ENCODE data around the gene IL18R1.

The IL18R1 gene

DNA sequence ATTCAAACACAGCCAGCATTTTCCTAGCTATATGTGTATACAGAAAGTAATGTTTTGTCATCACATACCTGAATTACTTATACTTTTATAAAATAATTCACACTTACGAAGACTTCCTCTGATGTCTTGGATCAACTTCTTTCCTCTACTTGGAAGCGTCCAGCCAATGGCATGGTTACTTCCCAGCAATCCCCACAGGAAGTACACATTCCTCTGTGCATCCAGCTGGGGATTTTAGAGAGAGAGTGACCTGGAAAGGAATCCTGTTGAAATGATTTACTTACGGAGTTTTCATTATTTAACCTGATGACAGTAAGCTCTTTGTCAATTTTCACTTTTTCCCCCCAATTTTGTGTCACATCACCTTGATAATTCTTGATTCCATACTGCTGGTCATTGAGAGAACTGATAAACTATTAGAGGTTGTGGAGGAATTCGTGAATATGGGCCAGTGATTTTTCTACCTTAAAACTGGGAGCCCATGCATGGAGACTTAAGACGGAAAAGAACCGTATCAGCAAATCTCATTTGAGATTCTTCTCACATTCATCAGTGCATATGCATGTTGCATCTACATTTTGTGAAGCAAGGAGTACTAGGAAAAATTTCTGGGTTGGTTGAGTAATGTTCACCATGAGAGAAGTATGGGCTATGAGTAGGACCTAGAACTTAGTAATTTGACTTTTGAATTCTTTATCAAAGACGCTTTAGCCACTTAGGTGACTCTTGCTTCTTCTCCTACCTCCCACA lies 9.0 kb upstream of the IL18R1 start:
- no peak for DNase-seq

DNA sequence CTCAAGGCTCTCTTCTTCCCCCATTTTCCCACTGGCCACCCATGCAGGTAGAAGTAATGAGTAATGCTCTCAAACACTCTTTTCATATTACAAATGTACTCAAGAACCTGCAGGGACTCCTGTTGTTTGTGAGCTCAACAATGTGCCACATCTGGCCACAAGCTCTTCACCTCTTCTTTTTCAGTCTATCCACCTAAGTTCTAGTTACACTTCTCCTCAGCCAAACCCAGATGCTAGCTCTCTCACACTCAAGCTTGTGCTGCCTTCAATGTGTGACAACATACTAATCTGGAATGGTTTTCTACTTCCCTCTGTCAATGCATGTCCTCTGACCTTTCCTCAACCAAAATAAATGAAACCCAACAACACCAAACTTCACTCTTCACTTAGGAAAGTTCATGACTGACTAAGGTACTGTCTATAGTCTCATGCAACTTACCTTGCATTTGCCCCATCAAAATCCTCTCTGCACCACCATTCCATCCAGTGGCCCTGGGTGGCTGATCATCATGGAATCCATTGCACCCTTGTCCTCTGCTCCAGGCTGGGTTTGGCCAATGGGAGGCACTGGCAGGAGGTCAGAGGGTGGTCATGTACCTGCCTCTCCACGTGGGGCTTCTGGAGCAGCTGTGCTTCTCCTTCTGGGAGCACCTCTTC lies 5.3 kb upstream of the IL18R1 start:
- DNase-seq, result peak; percentile 22

- no peak for DNase-seq
Observed at GRCh38 chr2:102356381-102356712, 751 bp downstream of the IL18R1 start.

GRCh38 chr2:102356741-102357140 lies 1.1 kb downstream of the IL18R1 start:
- no peak for DNase-seq

GRCh38 chr2:102357937-102358336 lies 2.3 kb downstream of the IL18R1 start:
- DNase-seq, result peak; percentile 32

DNA sequence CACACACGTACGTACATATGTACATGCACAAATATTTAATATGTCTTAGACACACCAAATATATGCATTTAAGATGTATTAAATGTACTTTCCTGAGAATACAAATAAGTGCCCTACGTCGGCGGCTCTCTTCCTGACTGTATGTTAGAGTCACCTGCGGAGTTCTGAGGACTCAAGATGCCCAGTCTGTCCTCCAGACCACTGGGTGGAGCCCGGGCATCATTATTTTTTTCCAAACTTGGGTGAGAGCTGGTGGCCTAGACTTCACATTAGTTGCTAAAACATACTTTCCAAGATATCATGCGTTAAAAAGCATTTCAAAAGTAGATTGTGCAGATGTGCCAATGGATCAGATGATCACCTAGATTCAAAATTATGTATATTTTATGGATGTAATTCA lies 2.9 kb downstream of the IL18R1 start:
- no peak for DNase-seq

DNA sequence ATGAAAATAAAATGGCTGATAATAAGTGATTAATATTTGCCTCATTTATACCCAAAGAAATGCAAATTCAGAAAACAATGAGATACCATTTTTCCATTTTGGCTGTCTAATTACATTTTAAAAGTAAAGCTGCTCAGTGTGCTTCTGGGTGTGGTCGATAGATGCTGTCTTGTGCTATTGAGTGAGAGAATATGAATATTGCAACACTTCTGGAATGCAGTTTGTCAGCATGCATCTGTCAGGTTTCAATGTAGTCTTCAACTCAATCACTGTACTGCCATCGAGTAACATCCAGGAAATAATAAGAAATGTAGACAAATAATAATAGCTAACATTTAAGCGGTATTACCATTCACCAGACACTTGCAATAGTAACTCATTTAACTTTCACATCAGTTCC lies 3.9 kb downstream of the IL18R1 start:
- no peak for DNase-seq

GRCh38 chr2:102361632-102362241 lies 6.1 kb downstream of the IL18R1 start:
- no peak for DNase-seq

- no peak for DNase-seq
Observed at GRCh38 chr2:102365763-102366162, 10.2 kb downstream of the IL18R1 start.

DNA sequence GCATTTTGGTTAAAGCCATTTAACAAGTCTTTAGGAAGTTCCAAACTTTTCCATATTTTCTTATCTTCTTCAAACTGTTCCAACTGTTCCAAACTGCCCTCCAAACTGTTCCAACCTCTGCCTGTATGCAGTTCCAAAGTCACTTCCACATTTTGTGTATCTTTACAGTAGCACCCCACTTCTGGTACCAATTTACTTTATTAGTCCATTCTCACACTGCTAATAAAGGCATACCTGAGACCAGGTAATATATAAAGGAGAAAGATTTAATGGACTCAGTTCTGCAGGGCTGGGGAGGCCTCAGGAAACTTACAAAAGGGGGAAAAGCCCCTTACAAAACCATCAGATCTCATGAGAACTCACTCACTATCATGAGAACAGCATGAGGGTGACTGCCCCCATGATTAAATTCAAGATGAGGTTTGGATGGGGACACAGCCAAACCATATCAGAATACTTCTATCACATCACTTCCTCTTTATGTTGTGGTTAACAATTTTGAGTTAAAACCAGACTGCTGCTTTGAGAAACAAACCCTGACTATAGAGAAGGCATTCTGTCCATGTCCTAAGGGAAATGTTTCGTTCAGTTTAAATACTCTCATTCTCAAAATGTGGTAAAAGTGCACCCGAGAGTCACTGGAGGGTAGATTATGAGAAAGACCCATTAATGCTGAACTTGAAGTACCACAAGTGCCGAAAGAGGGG lies 11.0 kb downstream of the IL18R1 start:
- peak; percentile 48 for DNase-seq

- DNase-seq, result no peak
Observed at GRCh38 chr2:102367331-102367971, 11.9 kb downstream of the IL18R1 start.

- no peak for DNase-seq
Observed at GRCh38 chr2:102368461-102369109, 13.0 kb downstream of the IL18R1 start.

DNA sequence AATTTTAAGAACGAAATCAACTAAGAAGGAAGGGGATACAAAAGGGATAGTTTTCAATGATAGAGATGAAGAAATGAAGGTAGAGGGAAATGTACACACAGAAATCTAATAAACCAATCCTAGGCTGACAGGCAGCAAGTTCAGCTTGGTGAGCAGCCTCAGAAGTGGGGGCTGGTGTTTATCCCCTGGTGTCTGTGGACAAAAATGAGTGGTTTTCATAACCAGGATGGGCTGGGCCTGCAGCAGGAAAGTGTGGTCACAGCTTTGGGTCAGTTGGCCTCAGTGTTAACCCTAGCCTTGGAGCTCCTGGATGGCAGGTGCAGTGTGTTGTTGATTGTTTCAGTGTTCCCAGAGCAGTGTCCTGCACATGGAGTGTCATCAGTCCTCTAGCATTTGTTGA lies 14.3 kb downstream of the IL18R1 start:
- no peak for DNase-seq

DNA sequence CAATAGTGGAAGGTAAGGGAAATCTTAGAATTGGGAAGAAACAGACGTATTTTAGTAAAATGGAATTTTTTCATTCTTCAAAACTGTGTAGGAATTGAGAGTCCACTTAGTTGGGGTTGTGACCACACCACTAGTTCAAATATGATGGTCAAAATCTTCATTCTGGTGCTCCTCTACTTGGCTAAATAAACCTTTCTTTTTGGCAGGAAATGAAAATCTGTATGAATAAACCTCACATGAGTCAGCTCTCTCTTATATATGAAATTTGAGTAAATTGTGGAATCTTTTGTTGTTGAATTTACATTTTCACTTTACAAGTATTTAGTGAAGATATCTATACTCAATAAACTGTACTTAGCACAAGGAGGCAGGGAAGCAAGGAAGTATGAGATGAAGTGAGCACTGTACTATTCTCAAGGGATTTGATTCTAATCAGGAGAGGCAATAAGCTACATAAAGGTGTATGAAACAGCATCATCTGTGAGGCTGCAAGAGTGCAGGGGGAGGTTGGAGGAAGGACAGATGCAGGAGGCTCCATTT lies 20.5 kb downstream of the IL18R1 start:
- DNase-seq, result no peak

DNA sequence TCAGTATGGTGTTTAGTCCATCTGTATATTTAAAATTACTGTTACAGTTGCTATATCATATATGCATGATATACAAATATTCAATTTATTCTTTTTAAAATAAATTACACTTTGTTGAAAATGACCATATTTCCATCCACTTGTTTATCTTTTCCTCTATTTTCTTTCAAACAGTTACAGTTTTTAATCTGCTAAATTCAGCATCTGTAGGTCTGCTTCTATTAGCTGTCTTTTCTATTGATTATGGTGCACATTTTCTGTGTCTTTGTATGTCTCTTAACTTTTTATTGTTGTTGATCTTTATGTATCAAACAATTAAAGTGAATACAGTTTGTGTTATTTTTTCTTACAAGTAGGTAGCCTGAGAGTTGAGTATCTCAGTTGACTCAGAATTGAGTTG lies 28.1 kb downstream of the IL18R1 start:
- DNase-seq, result no peak

- no peak for DNase-seq
Observed at GRCh38 chr2:102385522-102385921, 29.9 kb downstream of the IL18R1 start.

DNA sequence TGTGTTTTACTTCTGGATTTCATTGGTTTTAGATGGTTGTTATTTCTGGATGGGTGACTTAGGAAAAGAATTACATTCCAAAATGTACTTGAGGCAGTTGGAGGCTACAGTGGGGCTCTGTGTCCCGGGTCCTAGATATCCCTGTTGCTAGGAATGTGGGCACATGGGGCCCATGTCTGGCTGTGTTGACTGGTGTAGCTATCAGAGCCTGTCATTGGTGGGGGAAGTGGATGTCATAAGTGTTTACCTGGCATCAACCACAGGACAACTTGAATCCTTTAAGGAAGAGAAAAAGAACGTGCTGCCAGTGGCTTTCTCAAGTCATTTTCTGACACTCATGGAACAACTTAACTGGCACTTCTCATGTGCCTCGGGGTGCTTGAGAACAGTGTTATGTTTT lies 30.4 kb downstream of the IL18R1 start:
- DNase-seq, result no peak

DNA sequence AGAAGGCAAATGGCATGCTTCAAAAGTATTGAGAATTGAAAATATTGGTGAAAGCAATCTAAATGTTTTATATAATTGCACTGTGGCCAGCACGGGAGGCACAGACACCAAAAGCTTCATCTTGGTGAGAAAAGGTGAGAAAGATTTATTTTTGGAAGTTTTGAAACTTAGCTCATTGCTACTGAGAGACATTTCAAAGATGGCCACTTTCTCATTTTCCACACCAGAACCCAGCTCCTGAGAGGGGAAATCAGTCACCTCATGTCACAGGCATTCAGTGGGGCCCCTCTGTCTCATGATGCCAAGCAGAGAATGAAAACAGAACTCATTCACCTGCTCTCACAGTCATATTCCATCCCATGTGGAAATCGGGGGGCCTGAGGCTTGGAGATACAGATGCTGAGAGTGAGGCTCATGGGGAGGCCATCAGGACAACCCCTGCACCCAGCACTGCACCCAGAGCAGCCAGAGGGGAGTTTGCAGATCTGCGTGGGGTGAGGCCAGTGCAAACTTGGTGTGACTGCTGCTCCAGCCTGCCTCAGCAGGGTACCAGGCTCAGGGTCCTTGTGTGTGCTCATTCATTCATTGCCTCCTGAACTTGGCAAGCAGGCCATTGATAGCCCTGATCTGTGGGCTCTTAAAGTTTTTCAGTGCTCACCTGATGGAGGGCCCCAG lies 31.4 kb downstream of the IL18R1 start:
- no peak for DNase-seq

DNA sequence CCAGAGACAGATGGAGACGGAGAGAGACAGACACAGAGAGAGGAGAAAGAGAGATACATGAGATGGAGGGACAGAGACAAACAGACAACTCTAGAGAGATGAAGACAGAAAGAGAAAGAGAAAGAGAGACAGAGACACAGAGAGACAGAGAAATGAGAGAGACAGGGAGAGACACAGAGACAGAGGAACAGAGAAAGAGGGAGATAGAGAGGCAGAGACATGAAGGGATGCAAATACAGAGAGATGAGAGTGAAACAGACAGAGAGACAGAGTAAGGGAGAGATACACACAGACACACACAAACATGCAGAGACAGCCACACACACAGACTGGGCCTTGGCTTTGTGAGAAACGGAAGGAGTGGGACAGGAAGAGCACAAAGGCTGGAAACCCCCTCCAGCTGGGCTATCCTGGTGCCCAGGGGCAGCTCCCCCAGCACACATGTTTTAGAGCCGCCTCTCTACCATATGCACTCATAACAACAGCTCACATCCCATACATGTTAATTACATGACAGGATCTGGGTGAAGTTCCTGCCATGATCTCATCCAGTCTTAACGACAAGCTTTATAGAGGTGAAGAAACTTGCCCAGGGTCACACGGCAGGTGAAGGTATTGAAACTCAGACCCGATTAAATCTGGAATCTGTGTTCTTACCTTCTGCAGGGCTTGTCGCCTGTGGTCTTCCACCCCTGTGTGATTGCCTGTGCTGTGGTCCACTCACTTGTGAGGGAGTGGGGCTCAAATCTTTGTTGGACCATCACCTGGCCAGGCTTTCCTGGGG lies 32.4 kb downstream of the IL18R1 start:
- no peak for DNase-seq

DNA sequence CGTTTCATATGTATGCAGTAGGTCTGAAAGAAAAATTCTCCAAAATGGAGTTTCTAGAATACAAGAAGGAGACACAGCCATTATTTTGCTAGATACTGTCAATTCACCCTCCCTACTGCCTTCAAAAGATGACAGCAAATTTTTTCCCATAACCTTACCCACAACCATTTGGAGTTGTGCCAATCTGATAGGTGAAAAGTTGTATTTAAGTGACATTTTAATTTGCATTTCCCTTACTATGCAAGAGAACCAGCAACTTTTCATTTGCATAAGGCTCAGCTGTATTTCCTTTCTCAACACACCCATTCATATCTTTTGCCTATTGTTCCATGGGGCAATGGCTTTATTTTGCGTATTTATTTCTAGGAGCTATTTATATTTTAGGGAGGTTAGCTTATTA lies 36.0 kb downstream of the IL18R1 start:
- DNase-seq, result peak; percentile 82

DNA sequence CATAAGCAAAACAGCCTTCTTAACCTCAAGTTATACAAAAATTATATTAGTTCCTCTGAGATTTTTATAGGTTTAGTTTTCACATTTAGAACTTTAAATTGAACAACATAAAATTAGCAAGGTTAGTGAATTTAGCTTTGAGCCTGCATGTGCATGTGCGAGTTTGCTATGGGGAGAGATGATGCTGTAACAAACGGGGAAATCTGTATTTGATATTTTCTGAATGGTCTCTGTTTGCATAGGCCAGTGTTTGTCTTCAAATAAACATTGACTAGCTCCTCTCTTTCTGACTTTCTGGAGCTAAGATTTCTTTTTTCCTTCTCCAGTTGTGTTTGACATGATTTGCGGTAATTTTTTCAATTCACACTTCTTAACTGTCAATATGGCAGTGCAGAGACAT lies 36.5 kb downstream of the IL18R1 start:
- DNase-seq, result no peak
